Fibroblast of gingiva (primary cell): ENCODE measurements around the gene OPCML.

ENCODE experiments used
- DNase-seq: peaks from one replicate; pipeline ENCODE4 v3.0.0-alpha.2; 2011; ENCODE audit warnings: low read depth

The OPCML gene

GRCh38 chr11:132620423-132620822 is 911.9 kb downstream of the OPCML start:
- no peak for DNase-seq

- DNase-seq, result no peak
Measured at GRCh38 chr11:132610791-132611190, 921.5 kb downstream of the OPCML start.

GRCh38 chr11:132610216-132610615 is 922.1 kb downstream of the OPCML start:
- no peak for DNase-seq

GRCh38 chr11:132607575-132607974 is 924.7 kb downstream of the OPCML start:
- DNase-seq, result no peak

- no peak for DNase-seq
Measured at GRCh38 chr11:132605825-132606570, 926.3 kb downstream of the OPCML start.

GRCh38 chr11:132604431-132604830 is 927.9 kb downstream of the OPCML start:
- DNase-seq, result no peak

- DNase-seq, result no peak
Measured at GRCh38 chr11:132601875-132602274, 930.4 kb downstream of the OPCML start.

GRCh38 chr11:132595711-132596134 is 936.6 kb downstream of the OPCML start:
- no peak for DNase-seq

GRCh38 chr11:132595246-132595645 is 937.1 kb downstream of the OPCML start:
- DNase-seq, result no peak

- no peak for DNase-seq
Measured at GRCh38 chr11:132590986-132591385, 941.3 kb downstream of the OPCML start.

- no peak for DNase-seq
Measured at GRCh38 chr11:132590554-132590953, 941.7 kb downstream of the OPCML start.

- DNase-seq, result no peak
Measured at GRCh38 chr11:132589791-132590190, 942.5 kb downstream of the OPCML start.

GRCh38 chr11:132588366-132588765 is 943.9 kb downstream of the OPCML start:
- no peak for DNase-seq

- DNase-seq, result no peak
Measured at GRCh38 chr11:132587716-132588115, 944.6 kb downstream of the OPCML start.

- DNase-seq, result no peak
Measured at GRCh38 chr11:132586801-132587200, 945.5 kb downstream of the OPCML start.

- DNase-seq, result no peak
Measured at GRCh38 chr11:132579634-132580327, 952.5 kb downstream of the OPCML start.

- DNase-seq, result no peak
Measured at GRCh38 chr11:132579136-132579535, 953.2 kb downstream of the OPCML start.

GRCh38 chr11:132578580-132578979 is 953.7 kb downstream of the OPCML start:
- DNase-seq, result no peak

GRCh38 chr11:132576706-132577105 is 955.6 kb downstream of the OPCML start:
- DNase-seq, result no peak

GRCh38 chr11:132564091-132564885 is 968.0 kb downstream of the OPCML start:
- no peak for DNase-seq

- no peak for DNase-seq
Measured at GRCh38 chr11:132563050-132563449, 969.3 kb downstream of the OPCML start.

- DNase-seq, result no peak
Measured at GRCh38 chr11:132561937-132562336, 970.4 kb downstream of the OPCML start.
